Measurements from ENCODE around the gene NBL1. TPM values are rescaled to one million over a fixed set of nuclear protein-coding genes. Genes with fewer than 3 reads are reported as not detected.

The NBL1 gene
- total and polyA plus RNA-seq, 2 experiments from 2014 or later, result 6.1 to 10.6 TPM

GRCh38 chr1:19643121-19643520, 990 bp upstream of the NBL1 start:
- Histone ChIP-seq H3K4me2 (peak overlapping the region; percentile 91), H3K4me1 (ENCODE audit: insufficient read depth) (peaks cover 17% of the 10 kb centered on the region), H3F3A (replicated peaks; ENCODE audit: low read depth) (peaks cover 7% of the 10 kb centered on the region), H3K27me3 (ENCODE audit: insufficient read depth) (peaks cover 46% of the 10 kb centered on the region), H3K27ac (ENCODE audit: low read depth) (no peak overlapping the region), H3K9me2 (ENCODE audit: insufficient read depth) (no peaks in the 10 kb centered on the region), H4K20me1 (replicated peaks; ENCODE audit: insufficient read depth) (0 out of 2 replicates have a peak, but pooled peaks cover 3% of the 10 kb centered on the region), H2AFZ (peak overlapping the region; percentile 97; the same call in 1 of the 2 replicates), H3K4me3 (peak overlapping the region; percentile 64), H3K79me2 (replicated peaks; ENCODE audit: insufficient read depth) (no peaks in the 10 kb centered on the region), H3K36me3 (ENCODE audit: insufficient read depth) (no peaks in the 10 kb centered on the region)
- H3K36me3 Mint-ChIP-seq (ENCODE audit: low read depth), result peaks cover 2% of the 10 kb centered on the region; the same call in 2 of the 3 replicates
- TF ChIP-seq, protein P1, sequence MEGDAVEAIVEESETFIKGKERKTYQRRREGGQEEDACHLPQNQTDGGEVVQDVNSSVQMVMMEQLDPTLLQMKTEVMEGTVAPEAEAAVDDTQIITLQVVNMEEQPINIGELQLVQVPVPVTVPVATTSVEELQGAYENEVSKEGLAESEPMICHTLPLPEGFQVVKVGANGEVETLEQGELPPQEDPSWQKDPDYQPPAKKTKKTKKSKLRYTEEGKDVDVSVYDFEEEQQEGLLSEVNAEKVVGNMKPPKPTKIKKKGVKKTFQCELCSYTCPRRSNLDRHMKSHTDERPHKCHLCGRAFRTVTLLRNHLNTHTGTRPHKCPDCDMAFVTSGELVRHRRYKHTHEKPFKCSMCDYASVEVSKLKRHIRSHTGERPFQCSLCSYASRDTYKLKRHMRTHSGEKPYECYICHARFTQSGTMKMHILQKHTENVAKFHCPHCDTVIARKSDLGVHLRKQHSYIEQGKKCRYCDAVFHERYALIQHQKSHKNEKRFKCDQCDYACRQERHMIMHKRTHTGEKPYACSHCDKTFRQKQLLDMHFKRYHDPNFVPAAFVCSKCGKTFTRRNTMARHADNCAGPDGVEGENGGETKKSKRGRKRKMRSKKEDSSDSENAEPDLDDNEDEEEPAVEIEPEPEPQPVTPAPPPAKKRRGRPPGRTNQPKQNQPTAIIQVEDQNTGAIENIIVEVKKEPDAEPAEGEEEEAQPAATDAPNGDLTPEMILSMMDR (conservative IDR thresholded peaks at IDR 0.05; ENCODE audit: low read depth in 2 of 2), result peak in 1 of 2 experiments; percentile 30; a peak in 2 of 4 replicates
- TF ChIP-seq EZH2phosphoT487 (IDR thresholded peaks at IDR 0.05; ENCODE audit: unreplicated experiment), result no peak
- TF ChIP-seq REST (IDR thresholded peaks at IDR 0.05; ENCODE audit: unreplicated experiment), result no peak
- TF ChIP-seq NANOG (IDR thresholded peaks at IDR 0.05; ENCODE audit: borderline replicate concordance), result no peak
- peaks cover 19% of the 10 kb centered on the region for H3K4me1 Mint-ChIP-seq
- peaks cover 55% of the 10 kb centered on the region for H3K27me3 Mint-ChIP-seq (ENCODE audit: insufficient read depth, low read depth, poor library complexity)
- no peak for ATAC-seq
- no peak for DNase-seq (ENCODE audit: low spot score)
- H3K4me3 Mint-ChIP-seq, result peak overlapping the region; percentile 73
- H3K9me3 Mint-ChIP-seq, result no peaks in the 10 kb centered on the region
- H3K27ac Mint-ChIP-seq, result no peak overlapping the region

DNA sequence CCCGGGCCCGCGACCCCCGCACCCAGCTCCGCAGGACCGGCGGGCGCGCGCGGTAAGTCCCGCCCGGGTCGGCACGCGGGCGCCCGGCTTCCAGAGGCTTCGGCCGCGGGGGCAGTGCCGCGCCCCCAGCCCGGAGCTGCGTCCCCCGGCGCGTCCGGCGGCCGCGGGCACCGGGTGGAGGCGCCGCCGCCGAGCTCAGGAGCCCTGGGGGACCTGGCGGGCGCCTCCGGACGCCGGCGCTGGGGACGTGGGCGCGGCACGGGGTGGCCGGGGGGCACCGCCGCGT, 227 bp downstream of the NBL1 start:
- DNase-seq (ENCODE audit: low spot score) (no peak), ATAC-seq (no peak; the same call in 2 of the 3 replicates)
- peaks cover 21% of the 10 kb centered on the region for H3K4me1 Mint-ChIP-seq
- 0 out of 2 replicates have a peak, but pooled peaks cover 3% of the 10 kb centered on the region for H4K20me1 ChIP-seq (replicated peaks; ENCODE audit: insufficient read depth)
- no peak overlapping the region for H3K4me3 Mint-ChIP-seq
- H3K4me2 ChIP-seq, result peak overlapping the region; percentile 93
- H3K27me3 Mint-ChIP-seq (ENCODE audit: insufficient read depth, low read depth, poor library complexity), result peaks cover 58% of the 10 kb centered on the region
- H3K4me3 ChIP-seq, result peak overlapping the region; percentile 89
- H3K36me3 ChIP-seq (ENCODE audit: insufficient read depth), result no peaks in the 10 kb centered on the region
- peaks cover 2% of the 10 kb centered on the region; the same call in 2 of the 3 replicates for H3K36me3 Mint-ChIP-seq (ENCODE audit: low read depth)
- peaks cover 7% of the 10 kb centered on the region for H3F3A ChIP-seq (replicated peaks; ENCODE audit: low read depth)
- peaks cover 17% of the 10 kb centered on the region for H3K4me1 ChIP-seq (ENCODE audit: insufficient read depth)
- H3K9me2 ChIP-seq (ENCODE audit: insufficient read depth), result no peaks in the 10 kb centered on the region
- H2AFZ ChIP-seq, result no peak overlapping the region
- H3K9me3 Mint-ChIP-seq, result no peaks in the 10 kb centered on the region
- no peak overlapping the region for H3K27ac ChIP-seq (ENCODE audit: low read depth)
- H3K27ac Mint-ChIP-seq, result no peak overlapping the region
- H3K79me2 ChIP-seq (replicated peaks; ENCODE audit: insufficient read depth), result no peaks in the 10 kb centered on the region
- H3K27me3 ChIP-seq (ENCODE audit: insufficient read depth), result peaks cover 46% of the 10 kb centered on the region
- TF ChIP-seq JUNB (IDR thresholded peaks at IDR 0.05; ENCODE audit: unreplicated experiment), result no peak
- no peak for TF ChIP-seq EZH2phosphoT487 (IDR thresholded peaks at IDR 0.05; ENCODE audit: unreplicated experiment)
- TF ChIP-seq, protein P1 (conservative IDR thresholded peaks at IDR 0.05; ENCODE audit: low read depth in 2 of 2), result no peak
- TF ChIP-seq NANOG (IDR thresholded peaks at IDR 0.05; ENCODE audit: borderline replicate concordance), result no peak
- no peak for TF ChIP-seq ZNF331 (CRISPR knock-in tag; IDR thresholded peaks at IDR 0.05; ENCODE audit: low read depth)
- TF ChIP-seq POLR2AphosphoS5 (IDR thresholded peaks at IDR 0.05; ENCODE audit: low read depth), result no peak
- no peak for TF ChIP-seq ZNF114 (CRISPR knock-in tag; IDR thresholded peaks at IDR 0.05)

Data from GM23338 (cell line).